GM23338 (cell line): Measurements from ENCODE around the gene OLFML2A. TPM values are rescaled to one million over a fixed set of nuclear protein-coding genes. Genes with fewer than 3 reads are reported as not detected.

Experiments used
- ATAC-seq: fragments of 200-7000 bp; cut with Tn5 transposase; 3 replicates; pipeline ENCODE4 v1.9.1; 2020
- DNase-seq: peaks from one replicate; pipeline ENCODE4 v3.0.0-alpha.2; 2015; ENCODE audit warnings: low spot score
- H2AFZ ChIP-seq: fragments of 200-600 bp; sonication (generic); 2 replicates; pipeline ENCODE4 v1.8.0; 2016; ENCODE audit warnings: antibody characterized with exemption, mild to moderate bottlenecking, moderate library complexity
- H3F3A ChIP-seq: fragments of 200-600 bp; sonication (generic); replicated peaks from 2 replicates; pipeline ENCODE4 v1.8.0; 2017; ENCODE audit warnings: antibody characterized with exemption, mixed run types, low read depth
- H3K27ac ChIP-seq: fragments of 200-600 bp; sonication (generic); 2 replicates; pipeline ENCODE4 v1.6.1; 2016; ENCODE audit warnings: low read depth
- H3K27me3 ChIP-seq: fragments of 200-600 bp; sonication (generic); 2 replicates; pipeline ENCODE4 v1.8.0; 2016; ENCODE audit warnings: mild to moderate bottlenecking, mixed run types, moderate library complexity; ENCODE audit not compliant: insufficient read depth
- H3K36me3 ChIP-seq: fragments of 200-600 bp; sonication (generic); 2 replicates; pipeline ENCODE4 v1.8.0; 2016; ENCODE audit warnings: mild to moderate bottlenecking; ENCODE audit not compliant: insufficient read depth
- H3K4me1 ChIP-seq: fragments of 200-600 bp; sonication (generic); 2 replicates; pipeline ENCODE4 v1.8.0; 2016; ENCODE audit warnings: mild to moderate bottlenecking, moderate library complexity; ENCODE audit not compliant: insufficient read depth
- H3K4me2 ChIP-seq: fragments of 200-600 bp; sonication (generic); 2 replicates; pipeline ENCODE4 v1.7.1; 2017; ENCODE audit warnings: mixed run types
- H3K4me3 ChIP-seq: fragments of 200-600 bp; sonication (generic); 2 replicates; pipeline ENCODE4 v1.6.1; 2016; ENCODE audit warnings: mixed run types
- H3K79me2 ChIP-seq: fragments of 200-600 bp; sonication (generic); replicated peaks from 2 replicates; pipeline ENCODE4 v1.8.0; 2017; ENCODE audit warnings: mild to moderate bottlenecking; ENCODE audit not compliant: insufficient read depth
- H3K9me2 ChIP-seq: fragments of 200-600 bp; sonication (generic); 2 replicates; pipeline ENCODE4 v1.8.0; 2017; ENCODE audit not compliant: insufficient read depth
- H4K20me1 ChIP-seq: fragments of 200-600 bp; sonication (generic); replicated peaks from 2 replicates; pipeline ENCODE4 v1.8.0; 2017; ENCODE audit warnings: mild to moderate bottlenecking; ENCODE audit not compliant: insufficient read depth
- H3K27ac Mint-ChIP-seq: 2 replicates; pipeline ENCODE4 v1.8.0; 2020; ENCODE audit warnings: inconsistent platforms, mild to moderate bottlenecking, moderate library complexity, mixed read lengths
- H3K27me3 Mint-ChIP-seq: 3 replicates; pipeline ENCODE4 v1.8.0; 2022; ENCODE audit warnings: low read depth, mild to moderate bottlenecking, moderate library complexity, mixed read lengths, inconsistent platforms; ENCODE audit not compliant: insufficient read depth, poor library complexity
- H3K36me3 Mint-ChIP-seq: 3 replicates; pipeline ENCODE4 v1.8.0; 2021; ENCODE audit warnings: low read depth, mild to moderate bottlenecking, inconsistent platforms, moderate library complexity, mixed read lengths
- H3K4me1 Mint-ChIP-seq: 3 replicates; pipeline ENCODE4 v1.8.0; 2020; ENCODE audit warnings: mild to moderate bottlenecking, inconsistent platforms, mixed read lengths
- H3K4me3 Mint-ChIP-seq: 3 replicates; pipeline ENCODE4 v1.8.0; 2021; ENCODE audit warnings: moderate library complexity, mild to moderate bottlenecking, inconsistent platforms, mixed read lengths
- H3K9me3 Mint-ChIP-seq: 3 replicates; pipeline ENCODE4 v1.8.0; 2020; ENCODE audit warnings: moderate library complexity, mild to moderate bottlenecking, inconsistent platforms, mixed read lengths
- CREB1 ChIP-seq: fragments of 250-450 bp; sonication (Bioruptor Pico); IDR thresholded peaks from 2 replicates; pipeline ENCODE4 v1.5.0; 2020; ENCODE audit warnings: low read depth, mild to moderate bottlenecking, moderate library complexity
- CTCF ChIP-seq, 2 experiments: fragments of 200-600 bp in 1 of 2; sonication (generic) in 1 of 2; conservative IDR thresholded peaks; 2 replicates each; pipeline versions ENCODE4 v1.5.1 to v1.6.1; 2016 to 2017; ENCODE audit warnings: antibody characterized with exemption in 2 of 2, low read depth in 2 of 2, mild to moderate bottlenecking in 2 of 2, moderate library complexity in 1 of 2
- ETS1 ChIP-seq: IDR thresholded peaks from 2 replicates; pipeline ENCODE4 v1.6.1; 2016; ENCODE audit warnings: antibody characterized with exemption
- EZH2 ChIP-seq: fragments of 200-600 bp; sonication (generic); IDR thresholded peaks from one replicate; pipeline ENCODE4 v1.8.0; 2017; ENCODE audit warnings: antibody characterized with exemption, mild to moderate bottlenecking, low read depth; ENCODE audit not compliant: unreplicated experiment
- EZH2phosphoT487 ChIP-seq: fragments of 200-600 bp; sonication (generic); IDR thresholded peaks from one replicate; pipeline ENCODE4 v1.8.1; 2018; ENCODE audit warnings: antibody characterized with exemption; ENCODE audit not compliant: unreplicated experiment
- JUNB ChIP-seq: IDR thresholded peaks from one replicate; pipeline ENCODE4 v1.6.1; 2016; ENCODE audit warnings: antibody characterized with exemption; ENCODE audit not compliant: unreplicated experiment
- NANOG ChIP-seq: IDR thresholded peaks from 2 replicates; pipeline ENCODE4 v1.6.1; 2016; ENCODE audit warnings: antibody characterized with exemption, borderline replicate concordance
- POLR2AphosphoS5 ChIP-seq: IDR thresholded peaks from 2 replicates; pipeline ENCODE4 v1.6.1; 2016; ENCODE audit warnings: antibody characterized with exemption, low read depth
- REST ChIP-seq: IDR thresholded peaks from one replicate; pipeline ENCODE4 v1.6.1; 2018; ENCODE audit warnings: antibody characterized with exemption; ENCODE audit not compliant: unreplicated experiment
- STAT1 ChIP-seq: IDR thresholded peaks from one replicate; pipeline ENCODE4 v1.6.1; 2016; ENCODE audit warnings: antibody characterized with exemption; ENCODE audit not compliant: unreplicated experiment
- ZNF114 ChIP-seq: fragments of 250-450 bp; sonication (Bioruptor Pico); IDR thresholded peaks from 2 replicates; pipeline ENCODE4 v1.5.0; 2020; ENCODE audit warnings: mild to moderate bottlenecking, moderate library complexity
- ZNF331 ChIP-seq: fragments of 250-450 bp; sonication (Bioruptor Pico); IDR thresholded peaks from 2 replicates; pipeline ENCODE4 v1.5.0; 2020; ENCODE audit warnings: low read depth, mild to moderate bottlenecking, moderate library complexity
- ZNF462 ChIP-seq: fragments of 250-450 bp; sonication (Bioruptor Pico); IDR thresholded peaks from 2 replicates; pipeline ENCODE4 v1.5.0; 2020; ENCODE audit warnings: mild to moderate bottlenecking, moderate library complexity
- polyA plus RNA-seq: library from polyadenylated mRNA; unstranded; fragments of >200 nt; fragmentation: Nextera tagmentation; extraction: Ambion mirVana; gene quantifications from 2 replicates; pipeline ENCODE4 v1.2.1, GENCODE V29; 2016
- total RNA-seq: library from RNA; depleted of rRNA; stranded (reverse); fragments of >200 nt; shearing (Covaris generic); gene quantifications from 2 replicates; pipeline ENCODE4 v1.2.3, GENCODE V29; 2014

The OLFML2A gene
- total and polyA plus RNA-seq, 2 experiments from 2014 or later = 1.1 to 6.7 TPM

GRCh38 chr9:124800306-124801259 lies 23.6 kb downstream of the OLFML2A start:
- Histone ChIP-seq H3K79me2 (no peaks in the 10 kb centered on the region), H3K4me1 (no peaks in the 10 kb centered on the region), H2AFZ (no peak overlapping the region), H3K9me2 (no peaks in the 10 kb centered on the region), H3K36me3 (no peaks in the 10 kb centered on the region), H3K4me3 (no peak overlapping the region), H4K20me1 (no peaks in the 10 kb centered on the region), H3K4me2 (no peak overlapping the region), H3F3A (0 out of 2 replicates have a peak, but pooled peaks cover 3% of the 10 kb centered on the region), H3K27me3 (no peaks in the 10 kb centered on the region), H3K27ac (no peak overlapping the region)
- TF ChIP-seq CTCF (conservative IDR thresholded peaks at IDR 0.05; ENCODE audit: low read depth in 2 of 2) (no peak), CREB1 (CRISPR knock-in tag) (no peak), POLR2AphosphoS5 (no peak), REST (no peak), JUNB (no peak), EZH2 (no peak), NANOG (no peak), ZNF462 (CRISPR knock-in tag) (no peak), ZNF114 (CRISPR knock-in tag) (no peak), ETS1 (no peak), ZNF331 (CRISPR knock-in tag) (no peak), STAT1 (no peak), EZH2phosphoT487 (no peak)
- no peaks in the 10 kb centered on the region for H3K36me3 Mint-ChIP-seq
- no peaks in the 10 kb centered on the region for H3K9me3 Mint-ChIP-seq
- peaks cover 6% of the 10 kb centered on the region; the same call in 1 of the 3 replicates for H3K4me1 Mint-ChIP-seq
- no peak overlapping the region for H3K27ac Mint-ChIP-seq
- ATAC-seq = no peak
- H3K4me3 Mint-ChIP-seq = no peak overlapping the region
- H3K27me3 Mint-ChIP-seq = peaks cover 5% of the 10 kb centered on the region
- no peak for DNase-seq
